Muscle layer of colon (tissue), 2 donors: Measurements from ENCODE around the gene TBC1D7.

Experiments used
- H3K27ac ChIP-seq: one replicate; pipeline ENCODE4 v1.7.0; 2013; ENCODE audit warnings: low read depth, mild to moderate bottlenecking, low read length, moderate library complexity
- H3K27me3 ChIP-seq, 2 donors: one replicate each; pipeline ENCODE4 v1.7.0; 2013; ENCODE audit warnings: low read length in 2 of 2, mild to moderate bottlenecking in 2 of 2; ENCODE audit not compliant: insufficient read depth in 2 of 2, control insufficient read depth in 1 of 2
- H3K36me3 ChIP-seq: one replicate; pipeline ENCODE4 v1.7.0; 2013; ENCODE audit warnings: mild to moderate bottlenecking, low read length; ENCODE audit not compliant: insufficient read depth
- H3K4me1 ChIP-seq: one replicate; pipeline ENCODE4 v1.7.0; 2013; ENCODE audit warnings: mild to moderate bottlenecking, low read length; ENCODE audit not compliant: insufficient read depth
- H3K4me3 ChIP-seq, 2 donors: one replicate each; pipeline ENCODE4 v1.7.0; 2013; ENCODE audit warnings: low read length in 2 of 2, low read depth in 1 of 2, mild to moderate bottlenecking in 1 of 2, moderate library complexity in 1 of 2
- H3K9ac ChIP-seq: one replicate; pipeline ENCODE4 v1.7.0; 2013; ENCODE audit warnings: low read length
- H3K9me3 ChIP-seq: one replicate; pipeline ENCODE4 v1.7.0; 2013; ENCODE audit warnings: mild to moderate bottlenecking, low read length
- donor health status: abdominal sarcoma.
- donor health status: Adenocarcinoma of cecum.

Gene TBC1D7

DNA sequence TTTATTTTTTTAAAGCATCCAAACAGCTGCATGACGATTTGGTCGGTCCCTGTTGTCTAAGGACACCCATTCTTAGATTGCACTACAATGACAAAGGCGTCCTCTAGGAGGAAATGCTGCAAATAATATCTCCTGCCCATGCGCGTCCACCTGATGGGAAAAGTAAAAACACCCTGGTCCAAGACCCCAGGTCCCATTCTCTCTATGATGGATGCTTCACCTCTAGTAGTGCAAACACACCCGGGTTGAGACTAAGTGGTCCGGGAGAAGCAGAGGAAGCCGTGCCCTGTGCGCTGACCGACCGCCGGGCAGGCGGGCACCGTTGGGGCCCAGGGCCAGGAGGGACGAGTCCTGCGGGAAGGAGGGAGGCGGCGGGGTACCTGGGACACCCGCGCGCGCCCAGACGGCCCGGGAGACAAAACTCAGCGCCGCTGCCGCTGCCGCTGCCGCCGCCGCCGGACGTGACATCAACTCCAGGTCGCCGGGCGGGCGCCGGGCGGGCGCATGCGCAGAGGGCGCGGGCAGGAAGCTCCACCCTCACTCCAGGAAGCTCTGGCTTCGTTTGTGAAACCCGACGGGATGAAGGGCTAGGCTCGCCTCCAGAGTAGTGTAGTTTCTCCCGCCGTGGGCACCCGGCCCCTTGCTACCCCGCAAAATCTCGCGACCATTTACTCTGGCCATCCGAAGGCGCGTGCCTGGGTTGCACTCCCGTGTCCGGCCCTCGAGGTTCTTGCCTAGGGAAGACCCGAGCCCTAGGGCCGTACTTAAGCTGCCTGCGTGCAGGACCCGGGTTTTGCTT lies at the start of gene TBC1D7:
TBC1D7 (minus strand) TSS at position 462 of the 799 bp plus-strand sequence. CDS start 1,639 bp downstream, outside the sequence.
- Histone ChIP-seq H3K27me3 (no peaks in the 10 kb centered on the region), H3K4me3 (peak within 1 kb of the TSS; percentile 72 to 86), H3K27ac (peak within 1 kb of the TSS; percentile 74), H3K9me3 (no peaks in the 10 kb centered on the region), H3K4me1 (peaks cover 16% of the 10 kb centered on the region), H3K36me3 (peaks cover 9% of the 10 kb centered on the region), H3K9ac (peak within 1 kb of the TSS; percentile 47)

DNA sequence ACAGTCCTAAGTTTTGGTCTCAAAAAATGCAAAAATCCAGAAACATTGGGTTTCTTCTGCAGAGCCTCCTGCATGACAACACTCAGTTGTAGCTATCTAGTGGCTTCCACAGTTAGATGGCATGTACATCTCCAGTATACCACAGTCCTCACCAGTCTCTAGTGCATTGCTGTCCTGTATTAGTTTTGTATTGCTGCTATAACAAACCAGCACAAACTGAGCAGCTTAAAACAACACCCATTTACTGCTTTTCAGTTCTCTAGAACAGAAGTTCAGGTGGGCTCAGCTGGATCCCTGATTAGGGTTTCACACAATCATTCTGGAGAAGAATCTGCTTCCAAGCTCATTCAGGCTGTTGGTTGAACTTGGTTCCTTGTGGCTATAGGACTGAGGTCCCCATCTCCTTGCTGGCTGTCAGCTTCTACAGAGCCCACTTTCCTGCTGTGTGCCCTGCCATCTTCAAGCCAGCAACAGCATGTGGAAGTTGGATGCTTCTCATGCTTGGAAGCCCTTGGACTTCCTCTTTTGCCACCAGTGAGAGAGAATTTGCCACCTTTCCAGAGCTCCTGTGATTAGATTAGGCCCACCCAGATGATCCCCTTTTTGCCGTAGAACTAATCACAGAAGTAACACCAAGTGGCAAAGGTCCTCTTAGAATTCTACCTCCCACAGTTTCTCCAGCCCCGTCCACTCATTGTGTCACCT lies 48.9 kb upstream of the TBC1D7 start:
- Histone ChIP-seq H3K4me3 (no peak overlapping the region), H3K9me3 (no peaks in the 10 kb centered on the region), H3K9ac (no peak overlapping the region), H3K27ac (no peak overlapping the region), H3K4me1 (peaks cover 21% of the 10 kb centered on the region), H3K27me3 (no peaks in the 10 kb centered on the region), H3K36me3 (no peaks in the 10 kb centered on the region)

DNA sequence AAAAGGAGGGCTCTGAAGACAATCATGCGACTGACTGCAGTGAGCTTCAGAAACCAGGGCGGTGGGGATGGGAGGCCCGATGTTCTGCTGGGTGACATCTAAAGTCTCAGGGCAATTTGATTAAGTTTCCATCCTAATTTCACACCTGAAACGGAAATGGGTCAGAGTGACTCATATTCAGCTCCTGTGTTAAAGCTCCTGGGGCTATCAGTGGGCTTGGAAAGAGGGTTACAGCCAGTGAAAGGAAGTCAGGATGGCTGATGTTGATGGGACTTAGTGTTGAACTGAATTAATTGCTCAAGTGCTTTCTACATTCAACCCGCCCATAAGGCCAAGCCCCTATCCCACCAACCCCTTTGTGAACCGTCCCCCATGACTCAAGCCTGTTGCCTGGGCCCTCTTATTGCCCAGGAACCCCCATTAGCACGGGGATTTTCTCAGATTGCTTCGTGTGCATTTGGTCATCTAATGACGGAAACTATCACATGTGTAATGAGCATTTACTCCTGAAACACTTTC lies 47.1 kb upstream of the TBC1D7 start:
- no peaks in the 10 kb centered on the region for H3K9me3 ChIP-seq
- H3K27ac ChIP-seq = no peak overlapping the region
- H3K27me3 ChIP-seq = no peaks in the 10 kb centered on the region
- H3K4me3 ChIP-seq = no peak overlapping the region
- no peak overlapping the region for H3K9ac ChIP-seq
- H3K36me3 ChIP-seq = no peaks in the 10 kb centered on the region
- H3K4me1 ChIP-seq = peaks cover 14% of the 10 kb centered on the region

DNA sequence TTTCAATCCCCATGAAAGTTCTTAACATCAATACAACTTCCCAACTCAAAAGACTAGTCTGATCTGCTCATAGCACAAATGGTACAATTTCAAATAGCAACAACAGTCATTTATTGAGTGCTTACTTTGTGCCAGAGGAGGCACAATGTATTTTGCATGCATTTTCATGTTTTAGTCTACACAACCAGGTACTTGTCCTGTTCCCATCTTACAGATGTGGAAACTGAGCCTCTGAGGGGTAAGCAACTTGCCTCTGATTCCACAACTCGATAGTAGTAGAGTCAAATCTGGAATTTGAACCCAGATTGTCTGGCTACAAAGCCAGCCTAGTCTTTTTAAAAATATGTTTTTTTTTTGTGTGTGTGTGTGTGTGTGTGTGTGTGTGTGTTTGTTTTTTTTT lies 45.6 kb upstream of the TBC1D7 start:
- Histone ChIP-seq H3K36me3 (no peaks in the 10 kb centered on the region), H3K4me3 (no peak overlapping the region), H3K9ac (no peak overlapping the region), H3K9me3 (no peaks in the 10 kb centered on the region), H3K27ac (no peak overlapping the region), H3K27me3 (no peaks in the 10 kb centered on the region), H3K4me1 (no peaks in the 10 kb centered on the region)

DNA sequence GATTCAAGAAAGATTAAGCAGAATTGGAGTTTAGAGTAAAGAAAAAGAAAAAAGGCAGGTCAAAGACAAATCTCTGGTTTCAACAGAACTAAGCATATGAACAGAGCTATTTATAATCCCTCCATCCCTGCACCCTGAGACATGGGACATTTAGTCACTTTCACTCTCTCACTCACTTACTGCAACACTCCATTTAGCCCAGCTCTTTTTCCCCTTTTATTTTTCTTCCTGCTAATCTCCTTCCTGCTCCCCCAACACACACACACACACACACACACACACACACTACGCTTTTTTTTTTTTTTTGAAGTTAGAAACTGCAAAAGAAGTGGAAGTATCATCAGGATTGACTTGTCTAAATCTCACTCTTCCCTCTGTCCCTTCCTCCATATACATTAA lies 45.1 kb upstream of the TBC1D7 start:
- Histone ChIP-seq H3K4me3 (no peak overlapping the region), H3K27me3 (no peaks in the 10 kb centered on the region), H3K9ac (no peak overlapping the region), H3K4me1 (no peaks in the 10 kb centered on the region), H3K27ac (no peak overlapping the region), H3K9me3 (no peaks in the 10 kb centered on the region), H3K36me3 (no peaks in the 10 kb centered on the region)

DNA sequence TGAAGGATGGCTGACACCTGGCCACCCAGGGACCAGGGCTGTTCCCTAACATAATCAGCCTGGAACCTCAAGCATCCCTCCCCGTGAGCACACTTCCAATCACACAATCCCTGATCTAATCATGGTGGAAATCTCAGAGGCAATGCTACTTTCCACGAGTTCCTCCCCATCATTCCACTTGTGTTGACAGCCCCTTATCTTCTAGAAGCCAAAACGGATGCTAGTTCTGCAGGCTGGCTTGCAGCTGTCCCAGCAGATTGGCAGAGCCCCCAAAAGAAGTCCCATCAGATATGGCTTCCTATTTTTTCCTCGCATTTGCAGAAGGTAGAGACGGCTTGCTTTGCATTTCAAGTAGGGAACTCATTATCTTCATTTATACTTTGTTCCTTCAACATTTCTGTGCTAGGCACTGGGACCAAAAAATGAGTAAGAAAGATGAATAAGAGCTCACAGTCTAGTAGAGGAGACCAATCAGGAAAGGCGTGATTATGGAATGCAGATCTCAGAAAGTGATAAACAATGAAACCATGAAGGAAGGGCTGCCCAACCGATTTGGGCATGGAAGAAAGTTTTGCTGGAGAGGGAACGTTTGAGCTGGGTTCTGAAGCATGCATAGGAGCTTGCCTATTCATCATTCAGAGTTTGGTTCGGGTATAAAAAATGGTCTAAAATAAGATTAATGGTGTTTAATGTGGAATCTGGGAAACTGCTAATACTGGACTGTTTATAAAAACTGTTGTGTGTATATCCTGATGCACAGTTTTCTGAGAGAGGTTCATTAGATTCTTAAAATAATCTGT lies 44.6 kb upstream of the TBC1D7 start:
- H3K27ac ChIP-seq = no peak overlapping the region
- no peaks in the 10 kb centered on the region for H3K27me3 ChIP-seq
- no peak overlapping the region for H3K9ac ChIP-seq
- no peaks in the 10 kb centered on the region for H3K9me3 ChIP-seq
- no peaks in the 10 kb centered on the region for H3K4me1 ChIP-seq
- no peak overlapping the region for H3K4me3 ChIP-seq
- H3K36me3 ChIP-seq = no peaks in the 10 kb centered on the region

DNA sequence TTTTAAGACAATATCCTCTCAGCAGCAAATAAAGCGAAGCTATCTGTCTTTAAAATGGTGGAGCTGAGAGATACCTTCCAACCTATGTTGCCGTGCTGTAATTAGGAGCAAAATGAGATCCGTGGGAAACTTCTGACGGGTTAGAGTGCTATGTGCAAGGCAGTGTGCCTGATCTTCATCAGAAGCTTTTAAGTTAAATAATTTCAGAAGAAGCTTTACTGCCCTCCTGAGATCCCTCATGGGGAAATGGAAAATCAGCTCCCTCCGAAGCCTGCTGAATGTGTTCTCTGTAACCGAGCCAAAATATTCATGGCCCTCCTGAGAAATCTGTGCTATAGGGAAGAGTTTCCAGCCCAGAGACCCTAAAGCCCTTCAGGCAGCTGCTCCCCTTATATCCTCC lies 43.7 kb upstream of the TBC1D7 start:
- Histone ChIP-seq H3K9me3 (no peaks in the 10 kb centered on the region), H3K27me3 (no peaks in the 10 kb centered on the region), H3K27ac (no peak overlapping the region), H3K9ac (no peak overlapping the region), H3K36me3 (no peaks in the 10 kb centered on the region), H3K4me1 (no peaks in the 10 kb centered on the region), H3K4me3 (no peak overlapping the region)

DNA sequence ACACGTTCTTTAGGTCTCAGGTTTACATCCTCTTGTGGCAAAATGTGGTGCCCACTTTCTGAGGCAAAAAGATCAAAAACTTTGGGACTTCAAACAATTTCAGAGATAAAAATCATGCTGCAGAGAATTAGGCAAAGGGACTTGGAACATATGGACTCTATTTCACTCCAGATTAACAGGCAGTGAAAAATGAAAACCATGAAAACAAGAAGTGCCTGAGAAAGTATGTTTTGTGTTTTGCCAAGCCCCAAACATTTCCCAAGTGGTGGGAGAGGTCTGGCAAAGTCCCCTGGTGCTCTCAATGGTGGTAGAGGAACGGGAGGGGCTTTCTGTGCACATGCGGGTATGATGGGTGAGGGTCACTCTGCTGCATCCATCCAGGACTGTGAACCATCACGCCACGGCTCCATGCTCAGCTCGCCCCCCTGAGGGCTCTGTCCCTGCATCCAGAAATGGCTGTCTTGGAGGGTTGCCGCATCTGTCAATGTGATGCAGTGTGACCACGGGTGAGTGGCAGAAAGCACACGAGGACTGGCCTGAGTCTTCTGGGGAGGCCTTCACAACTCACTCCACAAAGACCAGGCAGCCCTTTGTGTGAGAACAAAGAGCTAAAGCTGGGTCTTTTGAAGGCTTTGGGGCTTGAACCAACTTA lies 43.2 kb upstream of the TBC1D7 start:
- no peaks in the 10 kb centered on the region for H3K9me3 ChIP-seq
- no peaks in the 10 kb centered on the region for H3K4me1 ChIP-seq
- no peaks in the 10 kb centered on the region for H3K36me3 ChIP-seq
- no peak overlapping the region for H3K9ac ChIP-seq
- no peak overlapping the region for H3K27ac ChIP-seq
- H3K27me3 ChIP-seq = no peaks in the 10 kb centered on the region
- H3K4me3 ChIP-seq = no peak overlapping the region

DNA sequence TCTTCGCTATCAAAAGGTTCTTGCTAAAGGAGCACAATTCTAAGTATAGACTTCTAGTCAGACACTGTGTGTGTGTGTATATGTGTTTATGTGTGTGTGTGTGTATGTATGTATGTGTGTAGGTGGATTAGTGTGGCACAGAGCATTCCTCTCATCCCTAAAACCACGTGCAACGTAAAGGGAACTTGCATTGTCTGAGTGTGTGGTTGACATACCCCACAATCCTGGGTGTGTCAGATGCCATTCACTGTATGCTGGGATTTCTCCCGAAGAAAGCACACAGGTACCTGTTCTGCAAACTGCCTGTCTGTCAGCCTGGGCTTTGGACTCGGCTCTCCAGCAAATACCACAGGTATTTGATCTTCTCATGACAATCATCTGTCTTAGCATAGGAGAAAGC lies 42.3 kb upstream of the TBC1D7 start:
- no peak overlapping the region for H3K9ac ChIP-seq
- H3K27ac ChIP-seq = no peak overlapping the region
- no peaks in the 10 kb centered on the region for H3K4me1 ChIP-seq
- H3K36me3 ChIP-seq = no peaks in the 10 kb centered on the region
- no peak overlapping the region for H3K4me3 ChIP-seq
- H3K9me3 ChIP-seq = no peaks in the 10 kb centered on the region
- no peaks in the 10 kb centered on the region for H3K27me3 ChIP-seq

DNA sequence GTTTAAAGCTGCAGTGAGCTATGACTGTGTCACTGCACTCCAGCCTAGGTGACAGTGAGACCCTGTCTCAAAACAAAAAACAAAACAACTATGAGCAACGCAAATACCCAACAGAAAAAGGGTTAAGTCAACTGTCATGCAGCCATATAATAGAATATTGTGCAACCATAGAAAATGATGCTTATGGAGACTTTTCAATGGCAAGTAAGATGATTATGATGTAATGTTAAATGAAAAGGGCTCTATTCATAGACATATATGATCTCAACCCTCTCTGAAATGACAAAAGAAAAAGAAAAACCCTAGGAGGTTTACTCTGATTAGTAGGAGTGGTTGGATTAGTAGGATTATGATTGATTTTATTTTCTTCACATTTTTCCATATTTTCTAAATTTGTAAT lies 41.3 kb upstream of the TBC1D7 start:
- H3K4me3 ChIP-seq = no peak overlapping the region
- H3K36me3 ChIP-seq = no peaks in the 10 kb centered on the region
- no peak overlapping the region for H3K27ac ChIP-seq
- H3K27me3 ChIP-seq = no peaks in the 10 kb centered on the region
- no peaks in the 10 kb centered on the region for H3K4me1 ChIP-seq
- H3K9ac ChIP-seq = no peak overlapping the region
- H3K9me3 ChIP-seq = no peaks in the 10 kb centered on the region

DNA sequence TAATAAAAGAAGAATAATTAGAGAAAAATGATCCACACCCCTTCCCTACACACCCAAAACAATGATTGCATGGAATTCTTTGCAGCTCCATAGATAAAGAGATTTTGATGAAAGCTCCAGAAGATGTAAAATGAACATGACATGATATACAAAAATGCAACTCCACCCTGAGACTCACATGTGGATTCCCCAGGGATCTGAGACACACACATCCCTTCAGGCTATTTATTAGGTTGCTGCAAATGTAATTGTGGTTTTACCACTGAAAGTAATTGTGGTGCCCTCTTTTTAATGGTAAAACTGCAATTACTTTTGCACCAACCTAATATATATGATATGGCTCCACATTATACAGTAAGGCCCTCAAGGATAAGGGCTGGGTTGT lies 40.4 kb upstream of the TBC1D7 start:
- H3K4me3 ChIP-seq = no peak overlapping the region
- no peak overlapping the region for H3K27ac ChIP-seq
- H3K9ac ChIP-seq = no peak overlapping the region
- no peaks in the 10 kb centered on the region for H3K4me1 ChIP-seq
- H3K27me3 ChIP-seq = no peaks in the 10 kb centered on the region
- H3K36me3 ChIP-seq = no peaks in the 10 kb centered on the region
- no peaks in the 10 kb centered on the region for H3K9me3 ChIP-seq
